Measurements from ENCODE around the gene RNF208. TPM values are rescaled to one million over a fixed set of nuclear protein-coding genes. Genes with fewer than 3 reads are reported as not detected.

The RNF208 gene
- total and polyA plus RNA-seq, 2 experiments from 2014 or later, result 1.4 to 5.6 TPM

GRCh38 chr9:137178939-137179630, 43.0 kb downstream of the RNF208 start:
- H3K36me3 Mint-ChIP-seq (ENCODE audit: low read depth), result peaks cover 21% of the 10 kb centered on the region
- H3K4me1 ChIP-seq (ENCODE audit: insufficient read depth), result no peaks in the 10 kb centered on the region
- no peaks in the 10 kb centered on the region for H4K20me1 ChIP-seq (replicated peaks; ENCODE audit: insufficient read depth)
- DNase-seq (ENCODE audit: low spot score) (no peak), ATAC-seq (no peak)
- no peak overlapping the region for H3K27ac ChIP-seq (ENCODE audit: low read depth)
- no peaks in the 10 kb centered on the region for H3K9me3 Mint-ChIP-seq
- H3K27ac Mint-ChIP-seq, result no peak overlapping the region
- no peak for TF ChIP-seq JUNB (IDR thresholded peaks at IDR 0.05; ENCODE audit: unreplicated experiment)
- H3K4me3 Mint-ChIP-seq, result no peak overlapping the region
- no peaks in the 10 kb centered on the region for H3K36me3 ChIP-seq (ENCODE audit: insufficient read depth)
- H3K27me3 ChIP-seq (ENCODE audit: insufficient read depth), result no peaks in the 10 kb centered on the region
- H3K4me2 ChIP-seq, result no peak overlapping the region
- no peak overlapping the region for H3K4me3 ChIP-seq
- no peak overlapping the region for H2AFZ ChIP-seq
- peaks cover 4% of the 10 kb centered on the region for H3K27me3 Mint-ChIP-seq (ENCODE audit: insufficient read depth, low read depth, poor library complexity)
- H3K4me1 Mint-ChIP-seq, result no peaks in the 10 kb centered on the region; the same call in 1 of the 3 replicates
- peaks cover 7% of the 10 kb centered on the region; the same call in 1 of the 2 replicates for H3F3A ChIP-seq (replicated peaks; ENCODE audit: low read depth)
- no peaks in the 10 kb centered on the region for H3K79me2 ChIP-seq (replicated peaks; ENCODE audit: insufficient read depth)
- H3K9me2 ChIP-seq (ENCODE audit: insufficient read depth), result no peaks in the 10 kb centered on the region

GRCh38 chr9:137178201-137178938, 43.7 kb downstream of the RNF208 start:
- Histone ChIP-seq H3K4me1 (ENCODE audit: insufficient read depth) (no peaks in the 10 kb centered on the region), H3K36me3 (ENCODE audit: insufficient read depth) (no peaks in the 10 kb centered on the region), H2AFZ (no peak overlapping the region), H3K4me3 (no peak overlapping the region), H3F3A (replicated peaks; ENCODE audit: low read depth) (peaks cover 7% of the 10 kb centered on the region; the same call in 1 of the 2 replicates), H3K9me2 (ENCODE audit: insufficient read depth) (no peaks in the 10 kb centered on the region), H4K20me1 (replicated peaks; ENCODE audit: insufficient read depth) (no peaks in the 10 kb centered on the region), H3K4me2 (no peak overlapping the region), H3K27ac (ENCODE audit: low read depth) (no peak overlapping the region), H3K79me2 (replicated peaks; ENCODE audit: insufficient read depth) (no peaks in the 10 kb centered on the region), H3K27me3 (ENCODE audit: insufficient read depth) (no peaks in the 10 kb centered on the region)
- Mint-ChIP-seq H3K4me1 (no peaks in the 10 kb centered on the region; the same call in 1 of the 3 replicates), H3K36me3 (ENCODE audit: low read depth) (peaks cover 16% of the 10 kb centered on the region), H3K27ac (no peak overlapping the region), H3K9me3 (no peaks in the 10 kb centered on the region), H3K27me3 (ENCODE audit: insufficient read depth, low read depth, poor library complexity) (peaks cover 6% of the 10 kb centered on the region), H3K4me3 (no peak overlapping the region)
- DNase-seq (ENCODE audit: low spot score), result no peak
- no peak for TF ChIP-seq ZNF114 (CRISPR knock-in tag; IDR thresholded peaks at IDR 0.05)
- ATAC-seq, result no peak

GRCh38 chr9:137176302-137177182, 45.5 kb downstream of the RNF208 start:
- DNase-seq (ENCODE audit: low spot score) (peak; percentile 70), ATAC-seq (peak; percentile 67)
- Histone ChIP-seq H3K27ac (ENCODE audit: low read depth) (no peak overlapping the region), H4K20me1 (replicated peaks; ENCODE audit: insufficient read depth) (no peaks in the 10 kb centered on the region), H2AFZ (no peak overlapping the region), H3K4me3 (no peak overlapping the region), H3K4me1 (ENCODE audit: insufficient read depth) (no peaks in the 10 kb centered on the region), H3K36me3 (ENCODE audit: insufficient read depth) (no peaks in the 10 kb centered on the region), H3K4me2 (no peak overlapping the region), H3K9me2 (ENCODE audit: insufficient read depth) (no peaks in the 10 kb centered on the region), H3K27me3 (ENCODE audit: insufficient read depth) (peaks cover 1% of the 10 kb centered on the region; the same call in 1 of the 2 replicates), H3F3A (replicated peaks; ENCODE audit: low read depth) (peaks cover 7% of the 10 kb centered on the region; the same call in 1 of the 2 replicates), H3K79me2 (replicated peaks; ENCODE audit: insufficient read depth) (no peaks in the 10 kb centered on the region)
- Mint-ChIP-seq H3K4me1 (no peaks in the 10 kb centered on the region; the same call in 1 of the 3 replicates), H3K27ac (no peak overlapping the region), H3K4me3 (no peak overlapping the region), H3K36me3 (ENCODE audit: low read depth) (peaks cover 4% of the 10 kb centered on the region; the same call in 1 of the 3 replicates), H3K9me3 (no peaks in the 10 kb centered on the region), H3K27me3 (ENCODE audit: insufficient read depth, low read depth, poor library complexity) (peaks cover 8% of the 10 kb centered on the region)
- no peak for TF ChIP-seq ZNF114 (CRISPR knock-in tag; IDR thresholded peaks at IDR 0.05)
- 0 out of 2 replicates have a peak, but pooled peaks have one; percentile 23 for TF ChIP-seq POLR2AphosphoS5 (IDR thresholded peaks at IDR 0.05; ENCODE audit: low read depth)
- no peak for TF ChIP-seq EZH2 (IDR thresholded peaks at IDR 0.05; ENCODE audit: low read depth, unreplicated experiment)
- no peak for TF ChIP-seq STAT1 (IDR thresholded peaks at IDR 0.05; ENCODE audit: unreplicated experiment)
- no peak for TF ChIP-seq ZNF331 (CRISPR knock-in tag; IDR thresholded peaks at IDR 0.05; ENCODE audit: low read depth)
- no peak for TF ChIP-seq ETS1 (IDR thresholded peaks at IDR 0.05)

Measured in GM23338 (cell line).